Right ventricle myocardium inferior (tissue), 1 donor: ENCODE measurements around the gene CLSTN2. TPM values are rescaled to one million over a fixed set of nuclear protein-coding genes. Genes with fewer than 3 reads are reported as not detected.

Source experiments
- ATAC-seq: fragments of 200-7000 bp; cut with Tn5 transposase; one replicate; pipeline ENCODE4 v1.9.1; 2020; ENCODE audit warnings: mild to moderate bottlenecking, moderate library complexity
- DNase-seq: peaks from one replicate; pipeline ENCODE4 v3.0.0; 2021; ENCODE audit errors: missing footprints
- intact Hi-C: fragments of 100-400 bp; cut with DNase I; formaldehyde crosslinking; loops from one replicate; pipeline ENCODE4 v1.11.0; 2022
- total RNA-seq: library from RNA; stranded (reverse); fragmentation: NEBNext Ultra II Directional; extraction: Animal tissue kit (Norgen Biotek cat#: 25700); gene quantifications from one replicate; pipeline ENCODE4 v1.2.1, GENCODE V29; 2021
- donor health status: DM: no; HTN: yes; CAD: no; lungs with severe emphysema.

CLSTN2 gene
- total RNA-seq, 1 donor from 2014 or later: 8.4 TPM

- intact Hi-C loops: no loop called here
- DNase-seq (no peak), ATAC-seq (no peak)
These were observed 524.5 kb downstream of the CLSTN2 start for GRCh38 chr3:140459462-140459861.

- intact Hi-C loops: no loop called here
- ATAC-seq (no peak), DNase-seq (no peak)
These were observed 526.3 kb downstream of the CLSTN2 start for GRCh38 chr3:140461250-140461649.

- intact Hi-C loops: no loop called here
- ATAC-seq (peak; percentile 61), DNase-seq (no peak)
These were observed 528.4 kb downstream of the CLSTN2 start for GRCh38 chr3:140463355-140463754.

- intact Hi-C loops: no loop called here
- ATAC-seq: no peak
These were observed 531.0 kb downstream of the CLSTN2 start for GRCh38 chr3:140465988-140466387.

GRCh38 chr3:140466535-140466934 is 531.5 kb downstream of the CLSTN2 start:
- intact Hi-C loops: no loop called here
- no peak for DNase-seq

More at GRCh38 chr3:140465988-140466387, 531.0 kb downstream of the CLSTN2 start:
- no peak for DNase-seq

GRCh38 chr3:140467104-140467577 is 532.2 kb downstream of the CLSTN2 start:
- intact Hi-C loops: no loop called here
- DNase-seq (no peak), ATAC-seq (peak; percentile 47)

More at GRCh38 chr3:140466535-140466934, 531.5 kb downstream of the CLSTN2 start:
- ATAC-seq: no peak

GRCh38 chr3:140467796-140468315 is 532.9 kb downstream of the CLSTN2 start:
- intact Hi-C loops: no loop called here
- DNase-seq: no peak
- ATAC-seq: no peak

GRCh38 chr3:140468407-140468806 is 533.4 kb downstream of the CLSTN2 start:
- no peak for DNase-seq
- intact Hi-C loops: no loop called here
- ATAC-seq: no peak

- DNase-seq (no peak), ATAC-seq (no peak)
- intact Hi-C loops: no loop called here
These were observed 534.5 kb downstream of the CLSTN2 start for GRCh38 chr3:140469491-140469890.

GRCh38 chr3:140470211-140470610 is 535.2 kb downstream of the CLSTN2 start:
- ATAC-seq (no peak), DNase-seq (no peak)
- intact Hi-C loops: no loop called here

GRCh38 chr3:140470962-140471361 is 536.0 kb downstream of the CLSTN2 start:
- ATAC-seq: no peak
- DNase-seq: no peak
- intact Hi-C loops: no loop called here

GRCh38 chr3:140472306-140473020 is 537.5 kb downstream of the CLSTN2 start:
- no peak for DNase-seq
- intact Hi-C loops: no loop called here
- ATAC-seq: no peak

GRCh38 chr3:140487566-140487965 is 552.6 kb downstream of the CLSTN2 start:
- intact Hi-C loops: no loop called here
- DNase-seq (no peak), ATAC-seq (no peak)

- no peak for DNase-seq
- ATAC-seq: no peak
- intact Hi-C loops: loop anchor here (10.0 kb wide), 1 partner anchor 128 kb away; no protein-coding TSS in a partner anchor
These were observed 558.3 kb downstream of the CLSTN2 start for GRCh38 chr3:140493271-140493670.

GRCh38 chr3:140494970-140495369 is 560.0 kb downstream of the CLSTN2 start:
- intact Hi-C loops: loop anchor here (5.0 to 10.0 kb wide), 2 partner anchors 130 to 218 kb away; no protein-coding TSS in a partner anchor
- DNase-seq (no peak), ATAC-seq (no peak)

GRCh38 chr3:140497331-140497730 is 562.3 kb downstream of the CLSTN2 start:
- intact Hi-C loops: loop anchor here (5.0 to 10.0 kb wide), 2 partner anchors 133 to 220 kb away; no protein-coding TSS in a partner anchor
- DNase-seq (no peak), ATAC-seq (no peak)

GRCh38 chr3:140499114-140499757 is 564.3 kb downstream of the CLSTN2 start:
- intact Hi-C loops: loop anchor here (5.0 to 10.0 kb wide), 2 partner anchors 134 to 222 kb away; no protein-coding TSS in a partner anchor
- ATAC-seq: no peak
- DNase-seq: no peak

- no peak for DNase-seq
- intact Hi-C loops: no loop called here
These were observed 565.5 kb downstream of the CLSTN2 start for GRCh38 chr3:140500473-140500872.

GRCh38 chr3:140501061-140501769 is 566.2 kb downstream of the CLSTN2 start:
- ATAC-seq (no peak), DNase-seq (no peak)
- intact Hi-C loops: no loop called here

More at GRCh38 chr3:140500473-140500872, 565.5 kb downstream of the CLSTN2 start:
- no peak for ATAC-seq
